ENCODE data around the gene TMEM132D.

GRCh38 chr12:129357233-129357632 is 546.6 kb downstream of the TMEM132D start:
- TF ChIP-seq, protein P1, sequence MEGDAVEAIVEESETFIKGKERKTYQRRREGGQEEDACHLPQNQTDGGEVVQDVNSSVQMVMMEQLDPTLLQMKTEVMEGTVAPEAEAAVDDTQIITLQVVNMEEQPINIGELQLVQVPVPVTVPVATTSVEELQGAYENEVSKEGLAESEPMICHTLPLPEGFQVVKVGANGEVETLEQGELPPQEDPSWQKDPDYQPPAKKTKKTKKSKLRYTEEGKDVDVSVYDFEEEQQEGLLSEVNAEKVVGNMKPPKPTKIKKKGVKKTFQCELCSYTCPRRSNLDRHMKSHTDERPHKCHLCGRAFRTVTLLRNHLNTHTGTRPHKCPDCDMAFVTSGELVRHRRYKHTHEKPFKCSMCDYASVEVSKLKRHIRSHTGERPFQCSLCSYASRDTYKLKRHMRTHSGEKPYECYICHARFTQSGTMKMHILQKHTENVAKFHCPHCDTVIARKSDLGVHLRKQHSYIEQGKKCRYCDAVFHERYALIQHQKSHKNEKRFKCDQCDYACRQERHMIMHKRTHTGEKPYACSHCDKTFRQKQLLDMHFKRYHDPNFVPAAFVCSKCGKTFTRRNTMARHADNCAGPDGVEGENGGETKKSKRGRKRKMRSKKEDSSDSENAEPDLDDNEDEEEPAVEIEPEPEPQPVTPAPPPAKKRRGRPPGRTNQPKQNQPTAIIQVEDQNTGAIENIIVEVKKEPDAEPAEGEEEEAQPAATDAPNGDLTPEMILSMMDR (IDR thresholded peaks at IDR 0.05): no peak
- no peak for TF ChIP-seq POLR2A (IDR thresholded peaks at IDR 0.05)
